Activated T-helper 9 cell treated with anti-CD3 and anti-CD28 coated beads, Interleukin-2, amount 50 U/mL, for 16 hours (primary cell): ENCODE data around the gene DLX6.

Experiments used
- DNase-seq: peaks from one replicate; pipeline ENCODE4 v3.0.0-alpha.2; 2020; ENCODE audit warnings: low read depth

Gene DLX6

DNA sequence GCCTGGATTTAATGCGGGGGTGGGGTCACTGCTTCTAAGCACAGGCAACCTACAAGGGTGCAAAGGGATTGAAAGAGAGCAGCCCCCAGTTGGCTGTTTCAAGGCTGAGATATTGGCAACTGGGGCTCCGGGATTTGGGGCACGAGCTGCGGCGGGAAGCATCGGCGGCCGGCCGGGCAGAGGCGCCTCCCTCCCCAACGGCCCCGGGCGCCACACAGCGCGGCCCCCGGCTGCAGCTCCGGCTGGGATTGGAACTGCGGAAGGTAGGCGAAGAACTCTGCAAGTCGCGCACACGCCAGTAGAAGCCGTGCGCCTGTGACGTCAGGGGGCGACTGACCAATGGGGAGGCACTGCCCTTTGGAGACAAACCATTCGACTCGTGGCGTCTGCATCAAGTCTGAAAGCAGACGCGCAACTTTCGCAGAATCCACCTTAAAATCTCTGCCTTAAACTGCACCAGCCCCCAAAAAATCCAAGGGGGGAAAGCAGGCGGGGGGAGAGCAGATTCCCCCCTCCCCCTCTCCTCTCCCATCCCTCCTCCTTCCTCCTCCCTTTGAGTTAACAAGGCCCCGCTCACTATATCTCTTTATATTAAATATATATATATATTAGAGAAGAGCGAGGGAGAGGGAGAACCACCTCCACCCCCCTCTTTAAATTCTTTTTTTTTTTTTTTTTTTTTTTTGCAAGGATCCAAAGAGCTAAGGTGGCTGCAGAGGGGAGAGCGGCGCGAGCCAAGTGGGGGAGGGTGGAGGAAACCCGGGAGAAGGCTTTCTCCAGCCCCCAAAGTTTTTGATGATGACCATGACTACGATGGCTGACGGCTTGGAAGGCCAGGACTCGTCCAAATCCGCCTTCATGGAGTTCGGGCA is at the start of gene DLX6:
Gene DLX6 (plus strand): TSS at position 371 of the 872 bp plus-strand sequence. CDS start 425 bp downstream, at position 796.
- no peak for DNase-seq

DNA sequence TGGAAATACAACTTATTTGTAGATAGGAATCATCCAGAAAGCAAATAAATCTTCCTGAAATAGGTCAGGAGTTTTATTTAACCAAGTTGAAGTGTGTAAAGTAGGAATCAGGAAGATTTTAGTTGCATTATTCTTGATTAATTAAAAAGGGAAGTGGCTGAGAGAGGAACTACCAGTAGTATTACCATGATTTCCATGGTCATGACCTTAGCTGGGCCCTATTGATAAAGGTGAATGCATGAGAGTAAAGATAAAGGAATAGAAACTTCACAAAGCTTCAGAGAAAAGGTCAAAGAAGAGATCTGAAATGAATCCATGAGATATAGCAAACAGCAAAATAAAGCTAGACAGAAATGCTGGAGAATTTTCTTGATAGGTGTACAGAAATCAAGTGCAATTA is 46.2 kb upstream of the DLX6 start:
- DNase-seq = no peak

DNA sequence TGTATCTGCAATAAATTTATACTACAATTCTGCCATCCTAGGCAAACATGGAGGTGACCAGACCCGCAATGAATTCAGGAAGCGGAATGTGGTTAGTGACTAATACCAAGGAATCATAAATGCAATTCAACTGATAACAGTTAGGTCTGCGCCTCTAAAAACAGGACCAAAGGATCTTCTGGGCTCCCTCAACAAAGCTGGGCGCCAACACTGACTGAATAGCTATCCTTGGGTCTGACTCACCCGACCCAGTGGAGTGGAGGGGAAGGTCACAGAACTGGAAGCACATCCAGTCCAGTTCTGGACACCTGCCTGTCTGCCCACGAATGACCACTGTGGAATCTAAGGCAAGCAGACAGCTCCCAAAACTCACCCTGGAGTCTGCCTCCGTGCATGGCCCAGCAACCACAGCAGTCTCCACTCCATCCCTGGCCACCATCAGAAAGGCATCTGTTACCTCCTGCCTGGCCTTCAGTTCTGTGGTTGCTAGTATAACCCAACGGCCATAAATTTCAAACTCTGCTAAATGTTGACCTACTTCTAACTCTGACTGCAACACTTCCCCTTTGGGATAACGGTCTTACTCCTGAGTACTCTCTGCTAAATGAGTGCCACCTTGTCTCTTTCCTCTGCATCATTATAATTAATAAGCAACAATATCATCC is 43.0 kb upstream of the DLX6 start:
- DNase-seq = no peak

- DNase-seq = no peak
Observed at GRCh38 chr7:96968981-96969380, 36.4 kb upstream of the DLX6 start.

DNA sequence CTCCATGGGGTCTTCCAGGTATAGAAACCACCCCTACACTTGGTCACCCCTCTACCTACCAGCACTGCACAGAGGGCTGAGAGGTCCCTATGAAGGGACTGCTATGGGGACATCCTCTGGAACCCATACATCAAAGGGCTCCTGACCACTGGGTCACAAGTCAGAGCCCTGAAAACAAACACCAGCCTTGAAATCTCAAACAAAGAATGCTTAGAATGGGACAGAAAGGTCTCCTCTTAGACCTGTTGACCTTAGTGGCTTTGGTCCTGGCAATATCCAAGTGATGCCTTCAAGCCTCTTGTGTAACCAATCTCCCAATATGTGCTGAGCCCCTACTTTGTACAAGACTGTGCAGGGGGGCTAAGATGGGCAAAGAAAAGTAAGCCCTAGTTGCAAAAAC is 34.6 kb upstream of the DLX6 start:
- no peak for DNase-seq

- no peak for DNase-seq
Observed at GRCh38 chr7:96973986-96974385, 31.4 kb upstream of the DLX6 start.

DNA sequence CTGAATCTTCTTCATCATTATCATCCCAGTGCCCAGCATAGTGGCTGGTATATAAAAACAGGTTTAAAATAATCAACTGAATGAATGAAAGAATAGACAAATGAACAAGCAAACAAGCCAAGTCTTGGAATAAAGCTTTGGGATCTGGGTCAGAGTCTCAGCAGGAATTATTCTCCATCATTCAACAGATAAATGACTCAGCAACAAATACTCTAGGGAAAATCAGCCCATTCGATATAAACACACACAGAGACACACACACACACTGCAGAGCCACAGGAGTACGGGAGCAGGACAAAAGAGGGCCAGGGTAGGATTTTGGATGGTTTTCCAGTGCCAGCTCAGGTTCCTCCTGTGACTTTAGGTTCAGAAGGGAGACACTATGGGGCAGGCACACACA is 29.2 kb upstream of the DLX6 start:
- no peak for DNase-seq

DNA sequence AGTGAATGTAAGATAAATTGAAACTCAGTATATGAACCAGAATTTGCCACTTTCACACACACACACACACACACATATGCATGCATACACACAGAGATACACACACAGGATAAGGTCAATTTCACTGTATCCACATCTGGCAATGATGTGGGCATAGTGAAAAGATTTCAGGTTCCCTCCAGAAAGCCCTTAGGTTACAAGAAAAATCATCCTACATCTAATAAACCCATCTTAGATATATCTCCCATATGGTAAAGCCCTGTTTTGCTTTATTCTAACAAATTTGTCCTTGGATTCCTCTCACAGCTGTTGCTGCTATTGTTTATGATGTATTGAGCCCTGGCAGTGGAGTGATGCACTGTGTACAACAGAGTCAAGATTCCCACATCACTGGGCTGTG is 27.9 kb upstream of the DLX6 start:
- DNase-seq = no peak

DNA sequence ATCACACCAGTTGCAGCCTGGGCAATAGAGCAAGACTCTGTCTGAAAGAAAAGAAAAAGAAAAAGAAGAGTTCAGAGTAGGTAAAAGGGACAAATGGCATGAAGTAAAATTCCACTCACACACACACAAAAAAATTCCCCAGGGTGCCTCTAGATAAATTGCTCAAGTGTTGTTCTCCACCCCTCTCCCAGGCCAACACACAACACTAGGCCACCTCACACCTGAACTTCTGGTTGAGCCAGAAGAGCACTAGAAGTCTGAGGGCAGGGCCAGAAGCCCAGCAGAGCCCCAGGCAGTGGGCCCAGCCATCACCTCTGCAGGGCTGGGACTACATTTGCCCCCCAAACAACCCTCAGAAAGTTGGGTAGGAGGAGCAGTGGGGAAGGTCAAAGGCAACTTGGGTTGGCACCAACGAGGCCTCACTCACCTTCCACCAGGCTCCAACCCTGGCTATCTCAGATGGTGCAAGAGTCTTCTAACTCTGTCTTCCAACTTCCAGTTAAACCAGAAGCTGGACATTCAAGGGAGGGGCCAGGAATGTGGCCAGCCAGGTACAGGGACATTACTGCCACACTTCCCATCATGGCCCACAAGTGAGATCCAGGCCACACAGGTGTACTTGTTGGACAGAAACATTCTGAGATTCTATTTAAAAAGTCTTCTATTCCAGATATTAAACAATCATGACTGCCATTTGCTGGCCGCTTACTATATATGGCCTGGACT is 25.6 kb upstream of the DLX6 start:
- no peak for DNase-seq

DNA sequence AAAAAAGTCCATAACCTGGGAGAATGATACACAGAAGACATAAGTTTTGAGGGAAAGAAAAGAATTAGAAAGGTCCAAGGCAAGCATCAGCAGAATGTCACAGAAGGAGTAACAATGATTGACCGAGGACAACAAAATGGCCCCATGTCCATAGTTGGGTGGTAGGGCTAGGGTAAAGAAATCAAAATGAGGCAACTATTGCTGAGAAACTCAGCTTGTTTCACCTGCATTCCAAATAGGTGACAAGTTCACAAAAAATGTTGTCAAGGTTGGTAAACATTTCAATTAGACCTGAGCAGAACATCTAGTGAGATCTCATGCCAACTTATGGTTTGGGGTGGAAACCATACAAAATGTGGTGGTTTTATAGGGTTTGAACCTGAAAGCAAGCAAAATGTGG is 22.8 kb upstream of the DLX6 start:
- DNase-seq = no peak

- DNase-seq = no peak
Observed at GRCh38 chr7:96985992-96986391, 19.4 kb upstream of the DLX6 start.

GRCh38 chr7:96986901-96987300 is 18.5 kb upstream of the DLX6 start:
- no peak for DNase-seq

GRCh38 chr7:96987719-96988118 is 17.6 kb upstream of the DLX6 start:
- DNase-seq = no peak

DNA sequence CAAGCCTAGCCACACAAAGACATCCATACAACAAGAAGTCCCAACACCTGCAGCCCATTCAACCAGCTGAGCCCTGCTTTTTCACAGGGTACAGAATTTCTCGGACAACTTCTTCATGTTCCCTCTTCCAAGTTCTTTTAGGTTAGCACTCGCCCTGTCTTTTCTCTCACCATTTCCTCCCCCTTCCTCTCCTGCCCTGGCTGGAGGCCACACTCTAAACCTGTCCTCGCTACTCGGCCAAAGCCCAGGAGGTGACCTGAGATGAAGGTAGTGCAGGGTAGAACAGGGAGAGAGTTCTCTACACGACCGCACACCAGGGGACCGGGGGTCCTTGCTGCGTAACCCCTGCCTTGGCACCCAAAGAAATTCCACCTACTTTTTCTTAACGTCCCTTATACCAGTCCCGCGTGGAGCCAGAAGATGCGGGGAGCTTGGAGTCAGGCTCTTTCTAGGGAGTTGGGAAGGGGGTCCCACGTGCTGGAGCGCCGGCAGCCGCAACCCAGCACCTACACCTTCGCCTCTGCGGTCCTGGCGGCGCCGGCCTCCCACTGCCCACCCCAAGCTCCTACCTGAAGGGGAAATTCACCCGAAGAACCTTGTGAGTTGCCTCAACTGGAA is 16.0 kb upstream of the DLX6 start:
- DNase-seq = no peak

GRCh38 chr7:96989859-96990317 is 15.5 kb upstream of the DLX6 start:
- DNase-seq = no peak

- DNase-seq = no peak
Observed at GRCh38 chr7:96991546-96992191, 13.7 kb upstream of the DLX6 start.

DNA sequence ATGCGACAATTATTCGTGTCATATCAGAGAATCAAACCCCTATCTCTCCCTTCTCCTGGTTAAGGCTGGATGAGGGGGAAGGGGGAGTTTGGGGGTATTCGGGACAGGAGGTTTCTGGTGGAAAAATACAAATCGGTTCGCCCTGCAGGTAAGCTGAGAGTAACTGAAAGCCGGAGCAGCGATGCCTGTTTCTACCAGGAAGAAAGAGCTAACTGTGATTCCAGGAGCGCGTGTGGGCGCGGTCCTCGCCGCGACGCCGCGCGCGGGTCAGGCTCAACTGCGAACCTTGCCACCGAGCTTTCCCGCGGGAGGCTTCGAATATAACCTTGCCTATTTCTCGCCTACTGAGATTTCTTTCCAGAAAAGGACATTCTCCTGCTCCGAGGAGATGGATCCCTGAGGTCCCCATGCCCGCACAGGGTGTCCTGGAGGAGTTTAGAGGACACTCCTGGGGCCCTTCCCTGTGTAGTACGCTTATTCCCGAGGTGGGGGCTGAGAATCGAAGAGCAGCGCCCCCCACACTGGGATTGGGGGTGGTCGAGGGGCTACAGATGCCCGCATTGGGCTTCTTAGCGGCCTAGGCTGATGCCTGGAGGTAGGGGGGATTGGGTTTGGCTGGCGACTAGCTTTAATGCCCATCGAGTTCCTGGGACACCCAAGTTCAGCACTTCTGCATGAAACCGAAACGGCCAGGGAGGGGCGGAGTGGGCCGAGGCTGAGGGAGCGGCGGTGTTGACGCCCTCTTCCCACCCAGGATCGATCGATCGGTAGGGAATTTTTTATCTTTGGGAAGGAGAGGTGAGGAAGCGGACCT is 13.0 kb upstream of the DLX6 start:
- no peak for DNase-seq

DNA sequence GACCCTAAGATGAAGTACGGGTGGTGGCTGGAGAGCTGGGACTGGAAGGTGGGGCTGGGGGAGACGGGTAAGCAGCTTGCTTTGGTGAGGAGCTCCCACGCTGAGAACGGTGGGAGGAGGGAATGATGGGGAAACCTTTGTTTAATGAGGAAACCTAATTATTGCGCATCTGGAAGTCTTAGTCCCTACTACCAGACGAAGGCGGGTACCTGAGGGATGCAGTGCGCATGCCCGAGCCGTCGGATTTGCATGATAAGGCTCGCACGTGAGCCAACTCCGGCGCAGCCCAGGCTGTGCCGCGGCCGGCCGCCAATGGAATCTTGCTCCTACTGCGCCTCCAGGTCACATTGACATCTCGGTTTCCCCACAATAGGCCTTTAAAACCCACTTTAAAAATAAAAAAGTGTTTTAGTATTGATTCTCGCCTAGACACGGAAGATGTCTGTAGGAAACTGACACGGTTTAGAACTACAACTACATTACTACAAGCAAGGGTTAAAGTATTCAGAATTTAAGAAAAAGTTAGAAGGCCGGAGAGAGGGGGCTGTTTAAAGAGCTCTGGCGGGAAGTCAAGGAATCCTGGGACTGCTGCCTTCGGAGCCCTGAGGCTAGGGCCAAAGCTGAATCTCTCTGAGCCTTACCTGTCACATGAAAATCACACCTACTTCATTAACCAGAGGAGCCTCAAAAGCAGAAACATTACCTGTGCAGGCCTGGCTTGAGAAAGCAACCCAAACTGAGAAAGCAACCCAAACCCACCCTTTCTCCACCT is 12.1 kb upstream of the DLX6 start:
- DNase-seq = no peak

DNA sequence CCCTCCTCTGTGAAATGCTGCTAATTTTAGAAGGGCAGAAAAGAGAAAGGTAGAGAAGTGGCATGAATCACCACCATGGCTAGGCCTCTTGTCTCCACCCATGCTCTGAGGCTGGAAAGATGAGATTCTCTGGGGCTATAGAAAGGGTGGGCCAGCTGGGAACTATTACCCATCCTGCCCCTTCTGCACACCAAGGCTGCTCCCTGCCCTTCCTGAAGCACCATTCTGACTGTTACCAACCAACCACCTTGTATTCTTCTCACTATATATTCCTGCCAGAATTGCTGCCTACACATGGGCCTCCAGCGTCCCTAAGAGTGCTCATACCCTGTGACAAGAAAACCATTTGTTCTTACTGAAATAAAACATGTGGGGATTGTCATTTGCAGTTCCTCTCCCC is 11.4 kb upstream of the DLX6 start:
- DNase-seq = no peak

- no peak for DNase-seq
Observed at GRCh38 chr7:96995406-96996110, 9.8 kb upstream of the DLX6 start.
